Measurements from ENCODE around the gene DENND4C.
"Not testable (repeated sequence)": the region's sequence is repeated elsewhere in the genome, so short reads cannot be mapped to it uniquely, and the experiment has no call there.

DENND4C gene

DNA sequence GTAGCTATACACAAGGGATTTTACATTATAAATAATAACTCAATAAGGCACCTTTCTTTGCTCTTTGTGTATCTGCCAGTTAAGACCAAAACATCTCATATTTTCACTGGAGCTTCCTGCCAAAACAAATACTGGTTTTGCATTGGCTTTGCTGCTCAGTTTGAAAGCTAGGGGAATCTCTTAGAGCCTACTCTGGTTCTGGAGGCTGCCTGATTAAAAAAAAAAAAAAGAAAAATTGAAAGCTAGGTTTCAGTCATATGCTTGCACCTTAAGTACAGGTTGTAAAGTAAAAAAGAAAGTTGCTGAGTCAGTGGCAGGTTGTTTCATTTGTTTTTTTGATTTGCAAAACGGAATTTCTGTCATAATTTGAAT, 2.3 kb downstream of the DENND4C start:
- H3K27me3 ChIP-seq (ENCODE audit: low read depth) = no peaks in the 10 kb centered on the region
- DNase-seq (ENCODE audit: low spot score in 2 of 2) = peak in 1 of 2 experiments; percentile 80
- H3K4me3 ChIP-seq = peak overlapping the region; percentile 95
- H3K9me3 ChIP-seq = no peaks in the 10 kb centered on the region
- no peaks in the 10 kb centered on the region; the same call in 1 of the 2 replicates for H3K36me3 ChIP-seq (replicated peaks)
- in situ Hi-C loops (cut with MboI; ENCODE audit: low sequenced_read_pairs) = no loop called here
- peaks cover 22% of the 10 kb centered on the region for H3K4me1 ChIP-seq

DNA sequence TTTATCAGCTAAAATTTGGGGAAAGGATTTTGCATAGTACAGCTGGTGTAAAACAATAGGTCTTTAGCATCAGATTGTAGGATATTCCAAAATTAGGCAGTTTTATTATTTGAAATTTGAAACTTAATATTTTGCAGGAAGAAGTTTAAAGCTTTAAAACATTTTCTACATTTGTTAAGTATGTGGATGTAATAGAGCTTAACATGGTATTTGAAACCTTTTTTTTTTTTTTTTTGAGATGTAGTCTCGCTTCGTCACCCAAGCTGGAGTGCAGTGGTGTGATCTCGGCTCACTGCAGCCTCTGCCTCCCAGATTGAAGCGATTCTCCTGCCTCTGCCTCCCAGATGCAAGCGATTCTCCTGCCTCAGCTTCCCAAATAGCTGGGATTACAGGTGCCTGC, 2.9 kb downstream of the DENND4C start:
- peak overlapping the region; percentile 95 for H3K4me3 ChIP-seq
- H3K9me3 ChIP-seq = no peaks in the 10 kb centered on the region
- peaks cover 22% of the 10 kb centered on the region for H3K4me1 ChIP-seq
- in situ Hi-C loops (cut with MboI; ENCODE audit: low sequenced_read_pairs) = no loop called here
- no peaks in the 10 kb centered on the region; the same call in 1 of the 2 replicates for H3K36me3 ChIP-seq (replicated peaks)
- no peak for DNase-seq (ENCODE audit: low spot score in 2 of 2)
- H3K27me3 ChIP-seq (ENCODE audit: low read depth) = no peaks in the 10 kb centered on the region

DNA sequence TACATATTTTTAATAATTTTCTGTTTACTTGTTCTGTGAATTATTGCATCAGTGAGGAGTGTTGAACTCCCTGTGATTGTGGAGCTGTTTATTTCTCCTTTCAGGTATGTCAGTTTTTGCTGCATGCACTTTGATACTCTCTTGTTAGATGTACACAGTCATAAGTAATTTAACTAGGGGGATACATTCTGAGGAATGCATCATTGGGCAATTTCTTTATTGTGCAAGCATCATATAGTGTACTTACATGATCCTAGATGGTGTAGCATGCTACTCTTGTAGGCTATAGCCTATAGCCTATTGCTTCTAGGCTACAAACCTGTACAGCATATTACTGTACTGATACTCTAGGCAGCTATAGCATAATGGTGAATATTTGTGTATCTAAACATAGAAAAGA, 9.5 kb downstream of the DENND4C start:
- Histone ChIP-seq H3K4me1 (peaks cover 12% of the 10 kb centered on the region), H3K27me3 (ENCODE audit: low read depth) (no peaks in the 10 kb centered on the region), H3K36me3 (replicated peaks) (peaks cover 9% of the 10 kb centered on the region), H3K4me3 (no peak overlapping the region), H3K9me3 (no peaks in the 10 kb centered on the region)
- DNase-seq (ENCODE audit: low spot score in 2 of 2) = no peak
- in situ Hi-C loops (cut with MboI; ENCODE audit: low sequenced_read_pairs) = no loop called here

DNA sequence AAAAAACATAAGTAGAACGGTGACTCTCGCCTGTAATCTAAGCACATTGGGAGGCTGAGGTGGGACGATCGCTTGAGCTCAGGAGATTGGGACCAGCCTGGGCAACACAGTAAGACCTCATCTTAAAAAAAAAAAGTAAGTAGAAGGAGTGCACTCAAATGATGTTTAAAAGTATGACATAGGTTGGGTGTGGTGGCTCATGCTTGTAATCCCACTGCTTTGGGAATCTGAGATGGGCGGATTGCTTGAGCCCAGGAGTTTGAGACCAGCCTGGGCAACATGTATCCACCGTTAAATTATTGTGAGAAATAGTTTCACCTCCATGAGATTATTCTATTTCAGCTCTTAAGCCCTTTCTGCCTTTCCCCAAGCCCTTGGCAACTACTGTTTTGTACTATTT, 11.2 kb downstream of the DENND4C start:
- no peaks in the 10 kb centered on the region for H3K9me3 ChIP-seq
- in situ Hi-C loops (cut with MboI; ENCODE audit: low sequenced_read_pairs) = no loop called here
- H3K4me3 ChIP-seq = no peak overlapping the region
- peaks cover 10% of the 10 kb centered on the region for H3K4me1 ChIP-seq
- H3K27me3 ChIP-seq (ENCODE audit: low read depth) = no peaks in the 10 kb centered on the region
- DNase-seq (ENCODE audit: low spot score in 2 of 2) = no peak
- peaks cover 9% of the 10 kb centered on the region for H3K36me3 ChIP-seq (replicated peaks)

DNA sequence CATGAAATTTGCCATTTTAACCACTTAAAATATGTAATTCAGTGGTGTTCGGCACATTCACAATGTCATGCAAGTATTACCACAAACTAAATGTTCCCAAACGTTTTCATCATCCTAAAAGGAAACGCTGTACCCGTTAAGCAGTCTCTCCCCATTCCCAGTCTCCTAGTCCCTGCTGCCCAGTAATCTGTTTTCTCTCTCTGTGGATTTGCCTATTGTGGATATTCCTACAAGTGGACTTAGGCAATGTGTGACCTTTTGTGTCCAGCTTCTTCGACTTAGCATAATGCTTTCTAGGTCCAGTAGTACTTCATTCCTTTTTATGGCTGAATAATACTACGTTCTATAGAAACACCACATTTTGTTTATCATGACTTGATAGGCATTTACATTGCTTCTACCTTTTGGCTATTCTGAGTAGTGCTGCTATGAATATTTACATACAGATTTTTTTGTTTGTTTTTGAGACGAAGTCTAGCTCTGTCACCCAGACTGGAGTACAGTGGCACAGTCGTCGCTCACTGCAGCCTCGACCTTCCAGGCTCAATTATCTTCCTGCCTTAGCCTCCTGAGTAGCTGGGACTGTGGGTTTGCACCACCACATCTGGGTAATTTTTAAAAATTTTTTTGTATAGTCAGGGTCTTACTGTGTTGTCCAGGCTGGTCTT, 13.0 kb downstream of the DENND4C start:
- no peaks in the 10 kb centered on the region for H3K27me3 ChIP-seq (ENCODE audit: low read depth)
- H3K9me3 ChIP-seq = no peaks in the 10 kb centered on the region
- peaks cover 16% of the 10 kb centered on the region for H3K4me1 ChIP-seq
- H3K4me3 ChIP-seq = no peak overlapping the region
- peaks cover 12% of the 10 kb centered on the region for H3K36me3 ChIP-seq (replicated peaks)
- no peak for DNase-seq (ENCODE audit: low spot score in 2 of 2)
- in situ Hi-C loops (cut with MboI; ENCODE audit: low sequenced_read_pairs) = no loop called here

DNA sequence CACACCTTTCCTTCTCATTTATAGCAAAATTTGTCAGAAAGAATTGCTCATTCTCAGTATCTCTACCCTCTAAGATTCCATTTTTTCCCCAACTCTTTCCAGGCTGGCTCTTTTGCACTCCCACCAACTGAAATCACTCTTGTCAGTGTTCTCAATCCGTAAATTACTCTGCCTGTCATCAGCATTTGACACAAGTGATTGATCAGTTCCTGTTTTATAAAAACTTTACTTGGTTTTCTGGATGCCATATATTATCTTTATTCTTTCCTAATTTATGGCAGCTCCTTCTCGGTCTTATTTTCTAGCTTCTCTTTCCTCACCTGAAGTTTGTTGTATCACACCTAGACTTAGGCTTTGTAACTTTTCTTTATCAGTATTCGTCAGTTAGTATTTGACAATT, 16.4 kb downstream of the DENND4C start:
- Histone ChIP-seq H3K27me3 (ENCODE audit: low read depth) (no peaks in the 10 kb centered on the region), H3K9me3 (no peaks in the 10 kb centered on the region), H3K4me3 (no peak overlapping the region), H3K4me1 (peaks cover 38% of the 10 kb centered on the region), H3K36me3 (replicated peaks) (peaks cover 5% of the 10 kb centered on the region; the same call in 1 of the 2 replicates)
- DNase-seq (ENCODE audit: low spot score in 2 of 2) = no peak
- in situ Hi-C loops (cut with MboI; ENCODE audit: low sequenced_read_pairs) = no loop called here

DNA sequence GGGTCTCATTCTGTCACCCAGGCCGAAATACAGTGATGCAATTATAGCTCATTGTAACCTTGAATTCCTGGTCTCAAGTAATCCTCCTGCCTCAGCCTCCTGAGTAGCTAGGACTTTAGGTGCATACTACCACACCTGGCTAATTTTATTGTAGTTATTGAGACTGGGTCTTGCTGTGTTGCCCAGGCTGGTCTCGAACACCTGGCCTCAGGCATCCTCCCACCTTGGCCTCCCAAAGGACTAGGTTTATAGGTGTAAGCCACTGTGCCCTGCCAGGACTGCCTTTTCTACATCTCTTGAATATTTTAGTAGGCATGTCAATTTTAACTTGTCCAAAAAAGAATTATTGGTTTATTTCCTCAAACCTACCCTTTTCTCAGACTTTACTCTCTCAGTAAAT, 16.9 kb downstream of the DENND4C start:
- in situ Hi-C loops (cut with MboI; ENCODE audit: low sequenced_read_pairs) = no loop called here
- H3K27me3 ChIP-seq (ENCODE audit: low read depth) = no peaks in the 10 kb centered on the region
- peaks cover 5% of the 10 kb centered on the region; the same call in 1 of the 2 replicates for H3K36me3 ChIP-seq (replicated peaks)
- no peak overlapping the region for H3K4me3 ChIP-seq
- H3K9me3 ChIP-seq = no peaks in the 10 kb centered on the region
- no peak for DNase-seq (ENCODE audit: low spot score in 2 of 2)
- H3K4me1 ChIP-seq = peaks cover 43% of the 10 kb centered on the region

DNA sequence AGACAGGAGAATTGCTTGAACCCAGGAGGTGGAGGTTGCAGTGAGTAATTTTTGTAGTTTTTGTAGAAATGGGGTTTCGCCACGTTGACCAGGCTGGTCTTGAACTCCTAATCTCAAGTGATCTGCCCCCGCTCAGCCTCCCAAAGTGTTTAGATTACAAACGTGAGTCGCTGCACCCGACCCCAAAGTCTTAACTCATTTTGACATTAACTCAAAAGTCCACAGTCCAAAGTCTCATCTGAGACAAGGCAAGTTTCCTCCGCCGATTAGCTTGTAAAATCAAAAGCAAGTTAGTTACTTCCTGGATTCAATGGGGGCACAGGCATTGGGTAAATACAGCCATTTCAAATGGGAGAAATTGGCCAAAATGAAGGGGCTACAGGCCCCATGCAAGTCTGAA, 19.9 kb downstream of the DENND4C start:
- Histone ChIP-seq H3K4me3 (peak overlapping the region; percentile 34; the same call in 1 of the 2 replicates), H3K4me1 (peaks cover 44% of the 10 kb centered on the region)
- H3K36me3 ChIP-seq (replicated peaks); DNase-seq (ENCODE audit: low spot score in 2 of 2); in situ Hi-C loops (cut with MboI; ENCODE audit: low sequenced_read_pairs); H3K9me3 ChIP-seq; H3K27me3 ChIP-seq (ENCODE audit: low read depth): not testable (repeated sequence)

DNA sequence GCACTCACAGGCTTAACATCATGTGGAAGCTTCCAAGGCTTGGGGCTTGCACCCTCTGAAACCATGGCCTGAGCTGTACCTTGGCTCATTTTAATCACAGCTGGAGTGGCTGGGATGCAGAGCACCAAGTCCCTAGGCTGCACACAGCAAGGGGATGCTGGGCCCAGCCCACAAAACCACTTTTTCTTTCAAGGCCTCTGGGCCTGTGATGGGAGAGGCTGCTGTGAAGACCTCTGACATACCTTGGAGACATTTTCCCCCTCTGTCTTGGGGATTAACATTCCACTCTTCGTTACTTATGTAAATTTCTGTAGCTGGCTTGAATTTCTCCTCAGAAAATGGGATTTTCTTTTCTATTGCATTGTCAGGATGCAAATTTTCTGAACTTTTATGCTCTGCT, 20.7 kb downstream of the DENND4C start:
- peak; percentile 86 to 94 for DNase-seq (ENCODE audit: low spot score in 2 of 2)
- H3K27me3 ChIP-seq (ENCODE audit: low read depth); H3K9me3 ChIP-seq; H3K36me3 ChIP-seq (replicated peaks); in situ Hi-C loops (cut with MboI; ENCODE audit: low sequenced_read_pairs): not testable (repeated sequence)
- Histone ChIP-seq H3K4me1 (peaks cover 41% of the 10 kb centered on the region), H3K4me3 (peak overlapping the region; percentile 34)

DNA sequence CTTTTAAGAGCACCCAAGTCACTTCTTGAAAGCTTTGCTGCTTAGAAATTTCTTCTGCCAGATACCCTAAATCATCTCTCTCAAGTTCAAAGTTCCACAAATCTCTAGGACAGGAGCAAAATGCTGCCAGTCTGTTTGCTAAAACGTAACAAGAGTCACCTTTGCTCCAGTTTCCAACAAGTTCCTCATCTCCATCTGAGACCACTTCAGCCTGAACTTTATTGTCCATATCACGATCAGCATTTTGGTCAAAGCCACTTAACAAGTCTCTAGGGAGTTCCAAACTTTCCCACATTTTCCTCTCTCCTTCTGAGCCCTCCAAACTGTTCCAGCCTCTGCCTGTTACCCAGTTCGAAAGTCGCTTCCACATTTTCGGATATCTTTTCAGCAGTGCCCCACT, 21.1 kb downstream of the DENND4C start:
- in situ Hi-C loops (cut with MboI; ENCODE audit: low sequenced_read_pairs); H3K27me3 ChIP-seq (ENCODE audit: low read depth); H3K36me3 ChIP-seq (replicated peaks); H3K9me3 ChIP-seq: not testable (repeated sequence)
- DNase-seq (ENCODE audit: low spot score in 2 of 2) = peak; percentile 28 to 58
- peak overlapping the region; percentile 34 for H3K4me3 ChIP-seq
- H3K4me1 ChIP-seq = peaks cover 41% of the 10 kb centered on the region

DNA sequence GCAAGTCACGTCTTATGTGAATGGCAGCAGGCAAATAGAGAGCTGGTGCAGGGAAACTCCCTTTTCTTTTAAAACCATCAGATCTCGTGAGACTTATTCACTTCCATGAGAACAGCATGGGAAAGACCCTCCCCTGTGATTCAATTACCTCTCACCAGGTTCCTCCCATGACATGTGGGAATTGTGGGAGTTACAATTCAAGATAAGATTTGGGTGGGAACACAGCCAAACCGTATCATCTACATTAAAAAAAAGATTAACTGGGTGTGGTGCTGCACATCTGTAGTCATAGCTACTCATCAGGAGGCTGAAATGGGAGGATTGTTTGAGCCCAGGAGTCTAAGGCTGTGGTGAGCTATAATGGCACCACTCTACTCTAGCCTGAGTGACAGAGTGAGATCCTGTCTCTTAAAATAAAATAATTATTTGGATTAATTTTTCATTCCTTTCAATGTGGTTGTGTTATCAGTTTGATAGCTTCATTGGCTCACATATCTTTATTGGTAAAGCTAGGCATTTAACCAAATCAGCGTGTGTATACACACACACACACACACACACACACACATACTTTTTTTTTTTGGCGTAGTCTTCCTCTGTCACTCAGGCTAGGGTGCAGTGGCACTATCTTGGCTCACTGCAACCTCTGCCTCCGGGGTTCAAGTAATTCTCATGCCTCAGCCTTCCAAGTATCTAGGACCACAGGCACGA, 21.8 kb downstream of the DENND4C start:
- Histone ChIP-seq H3K9me3 (no peaks in the 10 kb centered on the region), H3K4me3 (peak overlapping the region; percentile 34), H3K36me3 (replicated peaks) (0 out of 2 replicates have a peak, but pooled peaks cover 3% of the 10 kb centered on the region), H3K27me3 (ENCODE audit: low read depth) (no peaks in the 10 kb centered on the region), H3K4me1 (peaks cover 35% of the 10 kb centered on the region)
- peak; percentile 65 to 80 for DNase-seq (ENCODE audit: low spot score in 2 of 2)
- in situ Hi-C loops (cut with MboI; ENCODE audit: low sequenced_read_pairs) = no loop called here

DNA sequence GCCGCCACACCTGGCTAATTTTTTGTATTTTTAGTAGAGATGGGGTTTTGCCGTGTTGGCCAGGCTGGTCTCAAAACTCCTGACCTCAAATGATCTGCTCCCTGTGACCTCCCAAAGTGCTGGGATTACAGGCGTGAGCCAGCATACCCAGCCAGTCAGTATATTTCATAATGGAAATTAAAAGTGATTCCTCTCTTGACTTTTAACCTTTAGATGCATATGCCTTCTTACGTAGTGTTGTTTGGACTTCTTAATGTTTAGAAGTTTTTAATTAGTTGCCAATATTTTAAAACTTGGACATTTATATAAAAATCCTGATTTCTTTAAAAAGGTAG, 22.4 kb downstream of the DENND4C start:
- Histone ChIP-seq H3K4me1 (peaks cover 35% of the 10 kb centered on the region), H3K27me3 (ENCODE audit: low read depth) (no peaks in the 10 kb centered on the region), H3K36me3 (replicated peaks) (0 out of 2 replicates have a peak, but pooled peaks cover 2% of the 10 kb centered on the region), H3K4me3 (no peak overlapping the region), H3K9me3 (no peaks in the 10 kb centered on the region)
- no peak for DNase-seq (ENCODE audit: low spot score in 2 of 2)
- in situ Hi-C loops (cut with MboI; ENCODE audit: low sequenced_read_pairs) = no loop called here

DNA sequence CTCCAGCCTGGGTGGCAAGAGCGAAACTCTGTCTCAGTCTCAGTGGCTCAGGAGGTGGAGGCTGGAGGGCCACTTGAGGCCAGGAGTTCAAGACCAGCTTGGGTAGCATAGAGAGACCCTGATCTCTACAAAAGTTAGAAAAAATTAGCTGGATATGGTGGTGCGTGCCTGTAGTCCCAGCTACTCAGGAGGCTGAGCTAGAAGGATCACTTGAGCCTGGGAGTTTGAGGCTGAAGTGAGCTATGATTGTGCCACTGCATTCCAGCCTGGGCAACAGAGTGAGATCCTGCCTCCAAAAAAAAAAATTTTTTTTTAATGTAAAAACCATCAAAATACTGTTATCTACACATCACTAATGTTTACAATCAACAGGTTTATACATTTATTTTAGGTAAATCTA, 24.6 kb downstream of the DENND4C start:
- Histone ChIP-seq H3K4me3 (no peak overlapping the region), H3K27me3 (ENCODE audit: low read depth) (no peaks in the 10 kb centered on the region), H3K36me3 (replicated peaks) (0 out of 2 replicates have a peak, but pooled peaks cover under 1% of the 10 kb centered on the region), H3K4me1 (peaks cover 28% of the 10 kb centered on the region), H3K9me3 (no peaks in the 10 kb centered on the region)
- no peak for DNase-seq (ENCODE audit: low spot score in 2 of 2)
- in situ Hi-C loops (cut with MboI; ENCODE audit: low sequenced_read_pairs) = no loop called here

DNA sequence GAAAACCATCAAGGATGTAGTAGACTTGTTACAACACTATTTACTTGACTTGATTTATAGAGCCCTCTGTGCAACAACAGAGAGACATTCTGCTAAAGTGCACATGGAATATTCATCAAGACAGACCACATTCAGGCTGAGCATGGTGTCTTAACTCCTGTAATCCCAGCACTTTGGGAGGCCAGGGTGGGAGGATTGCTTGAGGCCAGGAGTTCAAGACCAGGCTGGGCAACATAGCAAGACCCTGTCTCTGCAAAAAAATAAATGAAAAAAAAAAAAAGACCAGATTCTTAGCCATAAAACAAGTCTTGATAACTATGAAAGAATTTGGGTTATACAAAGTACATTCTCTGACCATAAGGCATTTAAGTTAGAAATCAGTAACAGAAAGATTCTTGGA, 25.3 kb downstream of the DENND4C start:
- Histone ChIP-seq H3K4me1 (peaks cover 20% of the 10 kb centered on the region), H3K9me3 (no peaks in the 10 kb centered on the region), H3K4me3 (no peak overlapping the region), H3K36me3 (replicated peaks) (no peaks in the 10 kb centered on the region), H3K27me3 (ENCODE audit: low read depth) (no peaks in the 10 kb centered on the region)
- in situ Hi-C loops (cut with MboI; ENCODE audit: low sequenced_read_pairs) = no loop called here
- DNase-seq (ENCODE audit: low spot score in 2 of 2) = no peak

Measured in HAP-1 (cell line).